HL-60/S4 treated with phorbol 12-myristate 13-acetate at 8.2 ng/mL for 4 days and 3 days (cell line): ENCODE results near the gene ANKH.

ENCODE experiments used
- in situ Hi-C: fragments of 300-500 bp; cut with MboI; formaldehyde crosslinking; loops from 2 replicates; pipeline ENCODE4 v1.15.0; 2022; ENCODE audit warnings: low sequenced_read_pairs

ANKH gene

DNA sequence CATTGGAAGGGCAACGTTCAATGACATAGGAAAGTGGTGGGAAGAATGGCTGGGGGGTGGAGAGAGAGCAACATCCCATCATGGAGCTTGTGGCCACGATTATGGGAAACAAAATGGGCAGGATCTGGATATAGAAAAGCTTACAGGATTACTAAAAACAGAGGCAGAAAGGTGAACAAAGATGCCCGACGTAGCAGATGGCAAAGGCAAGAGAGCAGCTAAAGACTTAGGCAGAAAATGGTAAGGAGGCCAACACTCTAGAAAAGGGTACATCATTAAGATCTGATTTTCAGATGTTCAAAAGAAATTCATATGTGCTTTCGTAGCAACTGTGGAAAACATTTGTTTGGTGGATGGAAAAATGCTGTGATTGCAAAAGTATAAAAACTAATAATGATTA lies 104.5 kb downstream of the ANKH start:
- in situ Hi-C loops, result no loop called here

DNA sequence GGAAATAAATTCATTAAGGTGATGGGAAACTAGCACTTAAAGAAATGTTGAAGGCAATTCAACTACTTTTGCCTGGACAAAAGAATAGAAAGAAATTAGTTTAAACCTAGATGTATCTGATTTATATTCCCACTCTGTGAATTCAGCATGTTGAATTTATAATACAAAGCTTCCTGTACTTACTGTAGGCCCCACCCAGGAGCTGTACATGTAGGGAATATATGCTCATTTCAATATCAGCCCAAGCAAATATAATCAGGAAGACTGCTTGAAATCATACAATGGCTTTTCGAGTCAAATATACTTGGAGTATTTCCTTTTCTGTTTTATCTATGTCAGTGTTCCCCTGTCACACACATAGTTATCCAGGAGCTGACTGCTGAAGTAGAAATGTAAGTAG lies 105.0 kb downstream of the ANKH start:
- in situ Hi-C loops, result no loop called here

DNA sequence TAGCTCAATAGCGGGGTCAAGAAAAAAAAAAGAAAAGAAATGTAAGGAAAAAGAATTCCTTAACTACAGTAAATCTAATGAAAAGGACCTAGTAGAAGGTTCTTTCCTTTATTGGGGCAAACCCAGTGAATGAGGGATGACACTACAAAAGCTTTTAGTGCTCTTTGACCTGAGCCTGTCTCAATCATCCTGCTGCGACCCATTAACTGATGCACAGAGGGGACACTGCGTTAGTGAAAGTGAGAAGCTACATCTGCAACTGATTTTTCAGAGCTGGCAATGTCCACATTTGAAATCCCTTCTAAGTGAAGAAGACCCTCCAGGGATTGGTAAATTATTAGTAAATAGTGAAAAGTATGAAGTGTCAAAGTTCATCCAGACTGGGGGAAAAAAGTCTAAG lies 106.0 kb downstream of the ANKH start:
- in situ Hi-C loops, result no loop called here

DNA sequence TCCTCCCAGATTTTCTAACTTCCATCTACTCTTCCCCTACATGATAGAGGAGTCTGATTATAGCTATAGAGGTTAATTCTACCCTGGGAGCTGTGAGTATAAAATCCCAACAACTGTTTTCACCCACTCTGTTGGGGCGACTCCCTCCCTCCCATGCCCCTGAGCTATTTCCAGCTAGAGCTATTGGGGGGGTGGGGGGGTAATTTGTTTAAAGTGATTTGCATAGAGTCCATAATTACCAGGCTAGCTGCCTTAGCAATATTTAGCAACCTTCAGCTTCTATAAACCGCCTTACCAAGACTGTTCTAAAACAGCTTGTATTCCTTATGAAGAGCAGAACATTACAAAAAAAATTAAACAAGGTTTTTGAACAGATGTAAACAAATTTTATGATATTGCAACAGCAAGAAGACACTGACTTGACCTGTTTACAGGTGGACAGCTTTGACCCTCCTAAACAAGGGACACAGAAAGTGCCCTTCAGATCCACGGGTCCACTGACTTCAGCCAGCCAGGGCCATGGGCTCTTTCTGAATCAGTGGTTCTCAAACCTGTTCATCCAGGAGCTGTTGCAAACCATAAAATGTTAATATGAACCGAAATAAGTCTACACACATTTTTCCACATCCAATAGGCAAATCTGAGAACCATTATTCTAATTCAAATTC lies 108.9 kb downstream of the ANKH start:
- in situ Hi-C loops, result no loop called here

DNA sequence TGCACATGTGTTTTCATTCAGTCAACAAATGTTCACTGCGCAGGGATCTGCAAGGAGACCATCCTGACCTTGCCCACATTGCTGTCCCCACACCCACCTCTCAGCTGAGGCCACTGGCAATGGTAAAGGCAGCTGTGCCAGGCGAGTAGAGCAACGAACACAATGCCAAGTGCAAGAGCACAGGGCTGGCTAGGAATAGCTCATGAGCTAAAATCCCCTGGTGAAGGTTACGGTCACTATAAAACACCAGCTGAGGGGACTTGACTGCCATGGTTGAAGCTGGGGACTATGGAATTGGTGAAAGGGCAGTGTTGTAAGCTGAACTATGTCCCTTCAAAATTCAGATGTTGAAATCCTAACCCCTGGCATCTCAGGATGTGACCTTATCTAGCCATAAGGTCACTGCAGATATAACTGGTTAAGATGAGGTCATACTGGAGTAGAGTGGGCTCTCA lies 111.0 kb downstream of the ANKH start:
- in situ Hi-C loops, result no loop called here

DNA sequence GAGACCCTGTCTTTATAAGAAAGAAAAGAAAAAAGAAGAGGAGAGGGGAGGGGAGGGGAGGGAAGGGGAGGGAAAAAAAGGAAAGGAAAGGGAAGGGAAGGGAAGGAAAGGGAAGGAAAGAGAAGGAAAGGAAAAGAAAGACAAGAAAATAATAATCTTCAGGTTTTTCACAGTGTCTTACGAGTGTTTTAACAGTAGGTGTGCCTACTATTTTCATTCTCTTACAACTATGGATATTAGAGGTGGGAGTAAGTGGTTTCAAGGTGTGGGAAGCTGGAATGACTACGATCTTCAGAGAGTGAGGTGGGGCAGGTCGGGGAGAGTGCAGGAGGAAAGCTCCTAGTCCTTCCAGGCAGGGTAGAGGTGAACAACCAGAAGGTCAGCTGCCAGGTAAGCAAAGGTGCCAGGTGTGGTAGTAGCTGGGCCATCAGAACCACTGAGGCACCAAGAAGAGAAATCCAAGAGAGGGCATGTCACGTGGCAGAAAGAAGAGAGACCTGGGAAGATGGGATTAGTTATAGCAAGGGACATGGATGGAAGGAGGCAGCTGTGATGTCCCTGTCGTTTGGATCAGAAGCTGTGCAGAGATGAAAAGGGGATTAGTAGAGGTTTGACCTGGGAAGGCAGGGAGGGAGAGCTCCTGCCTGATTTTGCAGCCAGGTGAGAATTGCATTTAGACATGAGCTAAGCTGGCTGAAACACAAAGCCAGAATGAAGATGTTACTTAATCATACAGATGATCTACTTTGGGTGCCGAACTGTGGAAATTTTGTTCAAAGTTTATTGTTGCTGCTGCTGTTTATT lies 111.6 kb downstream of the ANKH start:
- in situ Hi-C loops, result no loop called here

DNA sequence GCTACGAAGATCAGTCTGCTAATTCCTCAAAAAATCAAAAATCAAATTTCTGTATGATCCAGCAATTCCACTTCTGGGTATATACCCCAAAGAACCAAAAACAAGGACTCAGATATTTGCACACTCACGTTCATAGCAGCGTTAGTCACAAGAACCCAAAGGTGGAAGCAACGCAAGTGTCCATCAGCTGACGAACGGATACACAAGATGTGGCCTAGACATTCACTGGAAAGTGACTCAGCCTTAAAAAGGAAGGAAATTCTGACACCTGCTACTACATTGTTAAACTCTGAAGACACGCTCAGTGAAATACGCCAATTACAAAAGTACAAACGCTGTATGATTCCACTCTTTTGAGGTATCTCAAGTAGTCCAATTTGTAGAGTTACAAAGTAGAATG lies 113.7 kb downstream of the ANKH start:
- in situ Hi-C loops, result no loop called here

DNA sequence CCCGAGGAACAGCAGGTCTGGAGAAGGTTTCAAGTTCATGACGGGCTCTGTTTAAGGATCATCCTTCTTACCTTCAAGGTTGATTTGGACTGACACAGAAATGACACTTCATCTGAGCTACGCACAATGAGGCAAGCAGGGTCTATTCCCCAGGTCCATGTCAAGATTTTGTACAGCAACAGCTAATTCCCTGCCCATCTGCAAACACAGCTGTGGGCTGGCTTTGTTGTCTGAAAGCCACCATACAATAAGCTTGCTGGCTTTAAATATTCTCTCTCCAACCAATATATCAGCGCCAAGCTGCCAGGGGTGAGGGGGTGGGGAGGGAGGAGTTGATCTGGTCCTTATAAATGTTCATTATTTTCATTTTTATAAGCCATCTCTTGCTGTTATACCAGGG lies 115.1 kb downstream of the ANKH start:
- in situ Hi-C loops, result no loop called here

DNA sequence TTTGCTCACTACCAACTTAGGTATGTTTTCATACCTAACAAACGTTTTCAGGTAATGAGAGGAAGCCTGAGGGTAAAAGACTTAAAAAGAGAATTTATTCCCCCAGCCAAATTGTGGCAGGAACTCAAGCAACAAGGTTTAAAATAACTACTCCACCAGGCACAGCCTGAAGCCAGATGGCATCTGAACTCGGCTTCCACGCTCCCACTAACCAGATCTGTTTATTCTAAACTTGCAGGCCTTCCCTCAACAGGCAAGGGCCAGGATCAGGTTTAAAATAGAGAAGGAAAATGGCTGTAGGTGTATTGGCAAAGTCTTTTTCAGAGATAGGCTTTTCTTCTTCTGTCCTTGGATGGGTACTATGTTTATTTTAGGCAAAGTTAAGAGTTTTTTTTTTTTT lies 117.6 kb downstream of the ANKH start:
- in situ Hi-C loops, result no loop called here

DNA sequence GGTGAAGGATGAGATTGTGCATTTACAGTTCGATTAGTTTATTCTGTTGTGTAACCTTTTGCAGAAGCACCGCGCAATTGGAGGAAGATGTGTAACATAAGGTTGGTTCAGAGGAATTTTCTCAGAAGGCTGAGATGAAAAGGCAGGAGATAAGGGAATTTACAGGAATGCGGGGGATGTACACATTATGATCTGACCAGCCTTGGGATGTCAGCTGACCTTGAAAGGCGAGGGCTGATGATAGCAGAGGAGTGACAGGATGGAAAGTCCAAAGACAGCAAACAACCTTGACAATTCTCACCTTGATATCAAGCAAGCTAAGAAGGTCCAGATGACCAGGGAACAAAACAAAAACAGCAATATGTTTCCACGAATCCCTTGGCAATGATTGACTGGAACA lies 118.3 kb downstream of the ANKH start:
- in situ Hi-C loops, result no loop called here

DNA sequence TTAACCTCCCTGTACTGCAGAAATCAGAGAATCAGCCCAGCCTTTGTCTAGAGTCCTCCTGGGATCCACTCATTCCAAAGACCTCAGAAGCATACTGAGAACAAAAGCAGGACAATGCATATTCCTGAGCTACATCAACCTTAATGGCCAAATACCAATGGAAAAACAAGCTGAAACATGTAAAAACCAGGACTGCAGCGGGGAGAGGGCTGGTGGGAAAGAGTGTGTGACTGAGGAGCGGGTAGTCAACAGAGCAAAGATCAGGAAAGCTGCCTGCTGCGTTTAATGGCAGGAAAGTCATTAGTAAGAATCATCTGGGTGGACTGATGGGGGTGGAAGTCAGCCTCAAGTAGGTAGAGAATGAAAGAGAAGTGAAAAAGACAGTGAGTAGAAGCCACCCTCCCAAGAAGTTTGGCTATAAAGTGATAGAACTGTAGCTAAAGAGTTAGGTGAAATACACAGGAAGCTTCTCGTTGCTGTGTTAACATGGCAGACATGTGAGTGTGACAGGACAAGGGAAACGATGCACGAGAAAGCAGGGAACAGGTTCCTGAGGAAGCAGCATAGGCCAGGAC lies 119.0 kb downstream of the ANKH start:
- in situ Hi-C loops, result no loop called here

DNA sequence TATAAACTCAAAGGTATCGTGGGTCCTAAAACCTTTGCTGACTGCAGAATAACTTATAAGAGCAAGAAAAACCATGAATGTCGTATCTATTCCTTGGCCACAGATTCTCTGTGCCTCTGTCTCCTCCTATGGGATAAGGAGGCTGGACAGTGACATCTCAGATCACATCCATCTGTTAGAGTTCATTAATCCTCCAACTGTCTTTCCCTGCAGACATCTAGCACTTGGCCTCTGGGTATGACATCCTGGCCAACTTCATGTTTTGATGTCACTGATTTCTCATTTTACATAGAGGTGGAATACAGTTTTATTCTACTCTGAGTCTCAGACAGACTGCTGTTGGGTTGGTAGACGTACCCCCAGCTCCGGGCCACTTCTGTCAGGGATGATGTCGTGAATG lies 120.9 kb downstream of the ANKH start:
- in situ Hi-C loops, result no loop called here

DNA sequence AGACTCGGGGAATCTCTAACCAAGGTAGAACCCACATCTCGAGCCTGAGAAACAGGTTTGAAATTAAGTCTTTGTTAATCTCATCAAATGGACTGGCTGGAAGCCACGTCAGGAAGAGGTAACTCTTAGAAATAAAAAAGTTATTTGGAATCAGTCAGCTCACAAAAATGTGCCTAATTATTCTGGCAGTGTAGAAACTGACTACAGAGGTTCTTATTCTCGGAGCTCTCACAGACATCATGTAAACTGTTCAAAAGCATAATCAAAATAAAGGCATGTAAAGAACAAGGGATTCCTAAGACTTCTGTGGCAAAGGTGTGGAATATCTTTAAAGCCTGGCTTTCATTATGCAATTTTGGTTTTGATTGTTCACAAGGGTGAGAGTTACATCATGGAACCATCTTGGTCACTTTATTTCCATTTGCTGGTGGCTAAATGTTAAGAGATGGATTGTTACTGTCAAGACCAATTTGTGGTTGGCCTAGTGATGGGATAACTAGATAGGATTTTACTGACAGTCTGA lies 121.9 kb downstream of the ANKH start:
- in situ Hi-C loops, result loop anchor here (25.0 kb wide), 1 partner anchor 263 kb away; no protein-coding TSS in a partner anchor

DNA sequence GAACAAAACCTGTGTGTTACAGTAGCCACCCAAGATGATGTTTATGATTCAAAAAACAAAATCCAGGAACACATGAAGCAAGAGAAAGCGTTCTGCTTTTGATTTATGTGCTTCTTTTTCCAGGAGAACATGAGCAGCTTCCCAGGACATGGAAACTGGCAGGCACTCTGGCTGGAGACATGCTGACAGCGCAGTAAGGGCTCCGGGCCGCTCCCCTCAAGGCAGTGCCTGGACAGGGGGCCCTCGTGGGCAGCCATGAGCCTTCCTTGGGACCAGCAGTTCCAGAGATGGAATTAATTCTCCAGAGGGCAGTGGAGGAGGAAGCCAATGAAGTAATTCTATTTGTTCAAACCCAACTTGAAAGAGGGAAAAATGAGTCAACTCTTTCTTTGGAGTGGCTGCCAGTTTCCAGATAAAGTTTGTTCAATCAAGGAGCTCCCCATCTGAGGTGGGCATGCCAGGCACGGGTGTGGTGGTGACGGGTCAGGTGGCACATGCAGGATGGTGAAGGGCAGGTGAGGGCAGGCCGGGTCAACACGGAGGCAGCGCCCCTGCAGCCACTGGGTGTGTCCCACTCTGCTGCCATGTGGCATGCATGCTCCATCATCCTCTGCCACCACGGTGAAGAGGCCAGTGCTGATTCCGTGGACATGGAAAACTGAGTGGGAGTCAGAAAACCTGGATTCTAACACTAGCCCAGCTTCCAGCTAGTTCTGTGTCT lies 123.2 kb downstream of the ANKH start:
- in situ Hi-C loops, result loop anchor here (25.0 kb wide), 1 partner anchor 264 kb away; no protein-coding TSS in a partner anchor

DNA sequence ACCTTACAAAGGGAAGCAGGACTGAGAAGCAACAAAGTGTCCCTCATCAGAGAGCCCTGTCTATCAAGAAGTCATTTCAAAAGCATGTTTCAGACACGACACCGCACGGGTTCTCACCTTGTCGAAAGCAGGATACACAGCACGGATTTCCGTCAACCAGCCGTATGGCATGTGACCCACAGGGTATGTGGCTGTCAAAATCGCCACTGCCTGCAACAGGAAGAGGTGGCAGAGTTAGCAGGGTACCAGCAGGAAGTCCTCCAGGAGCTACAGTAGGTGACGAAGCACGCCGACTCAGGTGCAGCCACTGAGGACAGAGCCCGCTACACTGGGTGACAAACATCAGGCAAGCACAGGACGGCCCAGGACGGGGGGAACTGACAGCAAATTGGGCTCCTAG lies 125.8 kb downstream of the ANKH start:
- in situ Hi-C loops, result loop anchor here (25.0 kb wide), 1 partner anchor 267 kb away; no protein-coding TSS in a partner anchor

DNA sequence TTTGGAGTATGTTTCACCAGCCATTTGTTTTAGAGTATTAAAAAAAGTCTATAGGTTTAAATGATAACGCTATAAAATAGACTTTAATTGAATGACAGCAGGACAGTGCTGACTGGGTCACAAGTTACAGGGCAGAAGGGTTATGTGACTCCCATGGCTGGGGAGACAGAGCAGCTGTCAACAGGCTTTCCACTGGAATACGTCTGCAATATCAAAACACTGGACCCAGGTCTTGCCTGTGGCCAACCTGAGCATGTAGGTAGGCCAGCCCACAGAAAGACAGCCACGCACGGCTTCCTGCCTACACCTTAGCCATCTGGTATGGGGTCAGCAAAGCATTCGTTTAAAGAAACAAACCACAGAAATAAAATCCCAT lies 126.4 kb downstream of the ANKH start:
- in situ Hi-C loops, result loop anchor here (25.0 kb wide), 1 partner anchor 267 kb away; no protein-coding TSS in a partner anchor

DNA sequence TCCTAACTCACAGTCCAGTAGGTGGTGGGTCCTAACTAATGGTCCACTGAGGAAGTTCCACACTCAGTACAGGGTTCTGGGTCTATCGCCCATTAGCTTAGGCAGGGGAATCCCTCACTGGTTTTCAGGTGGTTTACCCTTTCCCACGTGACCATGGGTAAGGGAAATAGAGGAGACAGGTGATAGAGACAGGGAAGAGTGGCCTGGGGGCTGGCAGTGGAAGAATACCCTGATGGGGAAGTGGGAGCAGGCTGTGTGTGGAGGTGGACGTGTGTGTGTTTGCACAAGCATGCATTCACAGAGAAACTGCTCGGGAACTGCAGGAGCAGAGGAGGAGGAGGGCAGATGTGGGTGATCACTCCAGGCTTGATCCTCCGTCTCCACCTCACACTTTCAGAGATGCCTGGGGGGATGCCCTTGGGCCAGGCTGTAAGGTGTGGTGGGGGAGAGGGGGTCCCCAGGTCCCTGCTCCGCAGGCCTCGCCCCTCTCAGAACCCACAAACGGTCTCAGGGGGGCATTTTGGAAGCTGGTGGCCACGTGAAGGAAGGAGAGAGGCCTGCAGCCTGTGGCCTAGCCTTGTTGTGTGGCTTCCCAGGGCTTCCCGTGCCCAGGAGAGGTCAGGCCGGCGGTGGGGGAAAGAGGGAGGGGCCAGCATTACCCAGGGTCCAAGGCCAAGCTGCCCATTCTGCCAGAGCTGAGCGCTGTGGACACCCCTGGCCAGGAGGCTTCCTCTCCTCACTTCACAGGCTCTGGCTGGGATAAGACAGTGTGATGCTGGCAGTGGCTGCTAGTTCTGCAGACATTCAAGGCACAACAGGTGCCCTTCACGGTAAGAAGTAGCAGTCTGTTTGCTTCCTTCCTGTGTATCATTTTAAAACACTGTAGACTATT lies 127.0 kb downstream of the ANKH start:
- in situ Hi-C loops, result loop anchor here (25.0 kb wide), 1 partner anchor 268 kb away; no protein-coding TSS in a partner anchor

DNA sequence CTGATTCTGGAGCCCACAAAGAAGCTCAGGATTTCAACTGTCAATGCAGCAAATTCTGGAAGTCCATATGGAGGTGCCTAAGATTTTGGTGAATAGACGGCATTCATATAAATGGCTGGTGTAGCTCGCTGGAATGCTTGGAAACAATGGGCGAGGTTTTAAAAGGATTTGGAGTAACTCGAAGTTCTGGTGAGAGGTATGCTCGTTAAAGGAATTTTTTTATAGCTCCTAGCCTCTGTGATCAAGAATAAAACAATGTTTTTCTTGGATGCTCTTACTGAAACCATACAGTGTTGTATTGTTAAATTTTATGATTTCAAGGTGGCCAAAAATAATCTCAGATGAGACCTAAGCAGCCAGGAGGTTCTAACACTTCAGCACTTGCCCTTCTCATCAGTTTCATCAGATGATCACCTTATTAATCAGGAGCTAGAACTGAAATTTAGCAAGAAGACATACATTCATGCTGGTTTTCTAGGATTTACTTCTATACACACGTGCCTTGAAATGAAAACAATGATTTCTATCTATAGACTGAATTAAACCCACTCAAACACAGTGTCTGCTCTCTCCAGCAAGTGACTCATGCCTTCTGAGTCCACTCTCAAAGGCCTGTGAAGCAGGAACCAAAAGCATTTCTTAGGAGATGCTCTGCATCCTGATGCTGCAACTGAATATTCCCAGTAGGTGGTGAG lies 127.8 kb downstream of the ANKH start:
- in situ Hi-C loops, result loop anchor here (25.0 kb wide), 1 partner anchor 269 kb away; no protein-coding TSS in a partner anchor

DNA sequence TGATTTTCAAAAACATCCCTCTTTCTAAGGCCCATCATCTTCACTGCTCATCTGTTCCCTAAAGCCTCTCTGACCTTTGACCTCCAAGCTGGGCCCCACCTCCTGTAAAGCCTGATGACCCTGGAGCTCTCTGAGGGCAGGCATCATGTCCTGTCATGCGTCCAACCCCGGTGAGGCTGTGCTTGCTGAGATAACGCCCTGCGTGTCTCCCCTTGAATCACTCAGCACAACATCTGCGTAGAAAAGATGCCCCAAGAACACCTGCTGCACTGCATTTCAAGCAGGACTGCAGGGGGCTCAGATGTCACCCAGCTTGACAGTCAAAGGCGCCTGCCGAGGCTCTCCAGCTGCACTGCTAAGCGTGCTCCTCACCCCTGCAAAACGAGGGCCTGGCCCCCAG lies 129.1 kb downstream of the ANKH start:
- in situ Hi-C loops, result loop anchor here (25.0 kb wide), 1 partner anchor 270 kb away; no protein-coding TSS in a partner anchor
